HG02973 (cell line): ENCODE results near the gene PITPNM2.
A peak's percentile ranks its signal among the peaks of the same experiment; 100 is the strongest.

ENCODE experiments used
- ATAC-seq: cut with Tn5 transposase; IDR thresholded peaks from one replicate; pipeline ENCODE4 v1.9.1; 2021; ENCODE audit warnings: moderate library complexity; ENCODE audit not compliant: unreplicated experiment

PITPNM2 gene

GRCh38 chr12:123150744-123151456, at the start of gene PITPNM2:
Gene PITPNM2, minus strand, starts transcription at chr12:123151090. Its CDS starts 116,500 bp downstream, at chr12:123034590.
- peak; percentile 57 for ATAC-seq

- ATAC-seq, result no peak
Observed at GRCh38 chr12:123200414-123200813, 49.5 kb upstream of the PITPNM2 start.

- no peak for ATAC-seq
Observed at GRCh38 chr12:123199936-123200335, 49.0 kb upstream of the PITPNM2 start.

GRCh38 chr12:123187637-123188036, 36.7 kb upstream of the PITPNM2 start:
- ATAC-seq, result no peak

GRCh38 chr12:123180171-123180570, 29.3 kb upstream of the PITPNM2 start:
- ATAC-seq, result no peak

GRCh38 chr12:123171967-123172366, 21.1 kb upstream of the PITPNM2 start:
- ATAC-seq, result no peak

- no peak for ATAC-seq
Observed at GRCh38 chr12:123167329-123167728, 16.4 kb upstream of the PITPNM2 start.

GRCh38 chr12:123165537-123165936, 14.6 kb upstream of the PITPNM2 start:
- no peak for ATAC-seq

- ATAC-seq, result no peak
Observed at GRCh38 chr12:123164710-123165261, 13.9 kb upstream of the PITPNM2 start.

- no peak for ATAC-seq
Observed at GRCh38 chr12:123164222-123164621, 13.3 kb upstream of the PITPNM2 start.

GRCh38 chr12:123163227-123163626, 12.3 kb upstream of the PITPNM2 start:
- no peak for ATAC-seq

- no peak for ATAC-seq
Observed at GRCh38 chr12:123160801-123161487, 10.1 kb upstream of the PITPNM2 start.

GRCh38 chr12:123153906-123154305, 3.0 kb upstream of the PITPNM2 start:
- ATAC-seq, result no peak

GRCh38 chr12:123152833-123153232, 1.9 kb upstream of the PITPNM2 start:
- no peak for ATAC-seq

GRCh38 chr12:123151457-123152454, 866 bp upstream of the PITPNM2 start:
- ATAC-seq, result no peak

GRCh38 chr12:123150275-123150743, 581 bp downstream of the PITPNM2 start:
- ATAC-seq, result no peak

GRCh38 chr12:123149501-123150274, 1.2 kb downstream of the PITPNM2 start:
- no peak for ATAC-seq

- no peak for ATAC-seq
Observed at GRCh38 chr12:123149088-123149487, 1.8 kb downstream of the PITPNM2 start.

GRCh38 chr12:123148655-123149054, 2.2 kb downstream of the PITPNM2 start:
- no peak for ATAC-seq

GRCh38 chr12:123148223-123148622, 2.7 kb downstream of the PITPNM2 start:
- ATAC-seq, result no peak
